ENCODE measurements around the gene ARHGEF37. TPM values are rescaled to one million over a fixed set of nuclear protein-coding genes. Genes with fewer than 3 reads are reported as not detected.

The ARHGEF37 gene
- total RNA-seq, 4 donors from 2014 or later = 1.5 to 7.5 (median 4.9) TPM

- no peak for TF ChIP-seq CTCF (IDR thresholded peaks at IDR 0.05; ENCODE audit: low read depth)
Measured at GRCh38 chr5:149552038-149552494, 29.2 kb upstream of the ARHGEF37 start.

GRCh38 chr5:149552553-149553160 lies 28.6 kb upstream of the ARHGEF37 start:
- no peak for TF ChIP-seq CTCF (IDR thresholded peaks at IDR 0.05; ENCODE audit: low read depth)

- TF ChIP-seq CTCF (IDR thresholded peaks at IDR 0.05; ENCODE audit: low read depth) = no peak
Measured at GRCh38 chr5:149559706-149560105, 21.6 kb upstream of the ARHGEF37 start.

DNA sequence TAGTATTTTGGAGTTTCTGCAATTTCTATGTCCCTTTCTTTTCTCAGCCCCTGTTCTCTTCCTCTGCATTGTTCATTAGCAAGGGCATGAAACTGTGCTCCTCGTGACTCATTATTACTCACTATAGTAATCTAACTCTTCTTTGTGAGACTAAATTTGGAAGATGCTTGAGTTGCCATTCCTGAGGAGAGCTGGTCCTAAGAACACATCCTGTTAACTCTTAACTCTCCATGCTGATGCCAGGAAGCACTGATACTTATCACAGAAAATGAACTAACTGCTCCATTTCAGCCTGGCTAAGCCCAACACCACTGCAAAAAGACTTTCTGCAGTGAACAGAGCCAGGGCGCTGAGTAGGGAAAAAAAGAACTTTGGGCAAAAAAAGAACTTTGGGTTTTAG lies 19.4 kb upstream of the ARHGEF37 start:
- TF ChIP-seq CTCF (IDR thresholded peaks at IDR 0.05; ENCODE audit: low read depth) = no peak

DNA sequence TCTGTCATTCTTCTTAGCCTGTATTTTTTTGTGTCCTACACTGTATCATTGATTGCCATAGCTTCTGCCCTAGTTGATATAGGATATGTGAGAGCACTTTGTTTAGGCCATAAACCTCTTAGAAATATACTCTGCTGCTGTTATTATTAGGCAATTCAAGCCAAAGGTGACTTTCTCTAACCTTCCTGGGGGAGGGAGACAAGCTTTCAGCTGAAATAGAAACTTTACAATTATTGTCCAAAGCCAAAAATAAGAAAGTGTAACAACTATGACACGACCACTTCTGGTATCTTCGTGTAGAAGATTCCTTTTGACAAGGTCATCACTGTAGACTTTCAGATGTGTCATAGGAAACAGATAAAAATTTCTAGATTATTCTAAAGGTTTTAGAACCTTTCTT lies 17.8 kb upstream of the ARHGEF37 start:
- TF ChIP-seq CTCF (IDR thresholded peaks at IDR 0.05; ENCODE audit: low read depth) = no peak

- TF ChIP-seq CTCF (IDR thresholded peaks at IDR 0.05; ENCODE audit: low read depth) = no peak
Measured at GRCh38 chr5:149567226-149567625, 14.1 kb upstream of the ARHGEF37 start.

- no peak for TF ChIP-seq CTCF (IDR thresholded peaks at IDR 0.05; ENCODE audit: low read depth)
Measured at GRCh38 chr5:149572170-149572569, 9.1 kb upstream of the ARHGEF37 start.
